Fibroblast of upper back skin (primary cell): ENCODE data around the gene KCNG2.
A peak's percentile ranks its signal among the peaks of the same experiment; 100 is the strongest.

Experiments
- DNase-seq: peaks from one replicate; pipeline ENCODE4 v3.0.0-alpha.2; 2013

The KCNG2 gene

GRCh38 chr18:79786304-79786703 is 11.4 kb upstream of the KCNG2 start:
- DNase-seq, result no peak

DNA sequence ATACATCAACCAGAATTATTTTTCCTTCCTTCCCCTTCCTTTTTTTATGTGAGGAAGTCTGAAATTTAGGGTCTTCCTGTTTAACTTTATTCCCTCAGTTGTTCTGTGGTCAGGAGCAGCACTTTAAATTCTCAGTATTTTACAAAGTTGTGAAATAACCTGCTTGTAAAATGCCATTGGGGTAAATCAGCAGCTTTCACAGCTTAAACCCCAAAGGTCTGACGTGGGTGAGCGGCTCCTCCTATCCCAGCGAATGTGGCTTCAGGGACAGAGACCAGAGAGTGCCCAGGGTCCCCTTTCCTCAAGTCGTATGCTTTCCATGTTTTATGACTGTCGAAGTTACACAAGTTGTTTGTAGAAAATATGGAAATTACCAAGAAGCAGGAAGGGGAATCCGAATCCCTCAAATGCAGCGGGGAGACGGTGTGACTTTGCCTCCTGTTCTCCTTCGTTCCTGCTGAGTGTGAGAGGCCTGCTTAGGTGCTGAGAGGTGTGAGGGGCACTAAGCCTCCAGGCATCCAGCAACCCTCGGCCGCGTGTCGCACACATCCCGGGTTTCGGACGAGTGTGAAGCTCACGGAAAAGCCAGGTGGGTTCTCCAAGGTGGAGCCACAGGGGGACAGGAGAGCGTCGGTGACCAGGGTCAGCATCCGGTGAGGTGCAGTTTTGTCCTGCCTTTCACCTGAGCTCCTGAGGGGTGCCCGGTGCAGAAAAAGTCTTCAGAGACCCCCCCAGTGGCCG is 10.8 kb upstream of the KCNG2 start:
- DNase-seq, result peak; percentile 48

- no peak for DNase-seq
These were observed 10.2 kb upstream of the KCNG2 start for GRCh38 chr18:79787527-79787864.

DNA sequence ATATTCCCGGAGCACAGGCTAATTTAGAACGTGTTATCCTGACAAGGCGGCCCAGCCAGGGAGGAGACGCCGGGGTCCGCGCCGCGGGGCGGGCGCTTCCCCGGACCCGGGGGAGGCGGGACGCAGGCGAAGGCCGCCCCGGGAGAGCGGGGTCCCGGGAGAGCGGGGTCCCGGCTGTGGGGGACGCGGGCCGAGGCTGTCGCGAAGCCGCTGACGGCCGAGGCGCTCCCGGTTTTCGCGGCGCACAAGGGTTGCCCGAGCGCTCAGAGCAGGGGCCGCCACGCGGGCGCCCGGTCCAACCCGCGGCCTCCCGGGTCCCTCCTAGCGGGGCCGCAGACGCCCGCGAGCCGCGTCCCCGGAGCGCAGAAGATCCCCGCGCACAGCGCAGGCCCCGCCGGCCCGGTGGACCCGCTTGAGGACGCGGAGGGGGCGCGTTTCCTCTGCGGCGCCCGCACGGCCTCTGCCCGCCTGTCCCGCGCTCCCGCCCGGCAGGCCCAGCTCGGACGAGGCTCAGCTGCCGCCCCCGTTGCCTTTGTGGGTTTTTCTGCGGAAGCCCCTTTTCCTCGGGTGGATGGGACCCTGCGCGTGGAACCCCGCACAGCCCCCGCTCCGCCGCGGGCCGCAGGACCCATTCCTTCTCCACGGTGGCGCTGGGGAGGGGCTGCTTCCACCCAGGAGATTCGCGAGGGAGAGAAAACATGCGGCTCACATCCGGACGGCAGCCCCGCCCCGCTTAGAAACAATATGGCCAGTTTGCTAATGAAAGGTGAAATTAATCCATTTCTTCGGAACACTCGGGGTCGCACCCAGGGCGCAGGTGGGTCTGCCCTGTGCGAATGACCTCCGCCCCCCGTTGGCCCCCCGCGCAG is 9.6 kb upstream of the KCNG2 start:
- DNase-seq, result peak; percentile 19

DNA sequence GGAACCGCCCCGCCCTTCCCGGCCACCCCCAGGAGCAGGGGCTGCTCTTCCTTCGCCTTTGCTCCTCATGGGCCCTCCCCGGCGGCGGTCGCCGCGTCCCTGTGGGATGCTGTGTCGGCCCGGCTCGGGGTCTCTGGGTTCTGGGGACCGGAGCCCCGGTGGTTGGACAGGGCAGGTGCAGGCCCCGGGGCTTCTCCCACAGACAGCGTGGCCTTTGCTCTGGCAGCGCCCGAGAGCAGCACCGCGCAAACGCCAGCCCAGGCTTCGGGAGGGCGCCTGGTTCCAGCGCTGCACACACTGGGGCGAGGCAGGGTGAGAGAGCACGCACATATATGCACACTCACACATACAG is 9.0 kb upstream of the KCNG2 start:
- DNase-seq, result no peak

DNA sequence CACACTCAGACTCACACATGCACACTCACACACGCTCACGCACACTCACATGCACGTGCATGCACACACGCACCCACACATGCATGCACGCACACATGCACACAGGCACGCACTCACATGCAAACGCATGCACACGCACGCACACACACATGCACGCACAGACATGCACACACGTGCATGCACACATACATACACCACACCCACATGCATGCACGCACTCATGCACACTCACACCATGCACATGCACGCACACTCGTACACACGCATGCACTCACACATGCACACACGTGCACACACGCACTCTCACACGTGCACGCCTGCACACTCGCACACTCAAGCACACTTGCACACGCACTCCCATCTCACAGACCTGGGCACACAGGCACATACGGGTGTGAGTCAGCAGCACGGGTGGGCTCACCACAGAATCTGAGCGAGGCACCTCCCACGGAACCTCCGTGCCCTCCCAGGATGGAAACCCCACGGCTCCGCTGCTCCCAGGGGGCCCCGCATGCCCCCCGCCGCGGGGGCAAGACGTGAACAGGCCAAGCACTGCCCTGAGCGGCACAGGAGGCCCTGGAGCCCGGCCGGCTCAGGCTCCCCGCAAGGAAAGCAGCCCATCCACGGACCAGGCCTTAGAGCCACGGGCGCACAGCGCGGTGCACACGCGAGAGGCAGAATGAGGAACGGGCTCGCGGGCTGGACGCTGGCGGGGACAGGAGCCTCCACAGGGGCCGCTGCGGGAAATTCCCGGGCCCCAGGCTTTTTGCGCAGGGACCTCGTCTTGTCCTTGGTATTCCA is 8.4 kb upstream of the KCNG2 start:
- DNase-seq, result no peak

DNA sequence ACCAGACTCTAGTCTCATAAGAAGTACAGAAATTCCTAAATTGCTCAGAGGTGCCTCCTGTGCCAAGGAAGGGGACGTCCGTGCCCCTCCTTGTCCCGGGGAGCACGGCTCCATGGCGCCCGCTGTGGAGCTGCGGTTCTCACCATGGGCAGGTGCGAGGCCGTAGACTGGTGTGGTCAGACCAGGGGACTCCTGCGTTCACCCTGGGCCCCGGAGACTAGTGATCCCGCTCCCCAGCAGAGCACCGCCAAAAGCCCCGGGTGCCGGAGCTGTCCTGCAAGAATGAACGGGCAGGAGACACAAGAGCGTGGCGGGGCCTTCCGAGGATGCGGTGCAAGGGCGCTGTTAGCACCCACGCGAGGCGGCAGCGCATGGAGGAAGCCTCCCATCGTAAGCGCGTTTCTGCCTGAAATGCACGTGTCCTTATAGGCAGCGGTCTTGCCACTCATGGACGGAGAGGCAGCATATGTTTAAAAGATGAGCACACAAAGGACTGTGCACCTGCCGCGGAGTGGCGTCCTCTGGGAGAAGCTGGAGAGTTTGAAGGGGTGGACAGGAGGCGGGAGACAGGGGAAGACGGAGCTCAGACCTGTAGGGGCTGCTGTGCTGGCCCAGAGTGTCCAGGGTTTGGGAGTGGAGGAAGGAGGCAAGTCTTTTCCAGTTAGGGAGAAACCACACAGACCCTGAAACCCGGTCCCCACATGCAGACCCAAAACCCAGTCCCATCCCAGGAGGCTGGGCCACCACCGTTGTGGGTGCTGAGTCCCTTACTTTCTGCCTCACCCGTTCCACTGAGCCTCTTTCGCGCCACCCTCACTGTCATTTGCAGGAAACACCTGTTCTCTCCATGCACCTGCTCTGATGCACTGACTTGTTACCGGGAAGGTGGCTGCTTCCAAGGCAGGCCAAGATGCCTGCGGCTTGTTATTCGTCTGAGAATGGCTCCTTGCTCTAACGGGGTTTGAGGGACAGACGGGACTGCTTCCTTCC is 7.5 kb upstream of the KCNG2 start:
- DNase-seq, result no peak

- DNase-seq, result peak; percentile 97
These were observed 6.5 kb upstream of the KCNG2 start for GRCh38 chr18:79790996-79791972.

DNA sequence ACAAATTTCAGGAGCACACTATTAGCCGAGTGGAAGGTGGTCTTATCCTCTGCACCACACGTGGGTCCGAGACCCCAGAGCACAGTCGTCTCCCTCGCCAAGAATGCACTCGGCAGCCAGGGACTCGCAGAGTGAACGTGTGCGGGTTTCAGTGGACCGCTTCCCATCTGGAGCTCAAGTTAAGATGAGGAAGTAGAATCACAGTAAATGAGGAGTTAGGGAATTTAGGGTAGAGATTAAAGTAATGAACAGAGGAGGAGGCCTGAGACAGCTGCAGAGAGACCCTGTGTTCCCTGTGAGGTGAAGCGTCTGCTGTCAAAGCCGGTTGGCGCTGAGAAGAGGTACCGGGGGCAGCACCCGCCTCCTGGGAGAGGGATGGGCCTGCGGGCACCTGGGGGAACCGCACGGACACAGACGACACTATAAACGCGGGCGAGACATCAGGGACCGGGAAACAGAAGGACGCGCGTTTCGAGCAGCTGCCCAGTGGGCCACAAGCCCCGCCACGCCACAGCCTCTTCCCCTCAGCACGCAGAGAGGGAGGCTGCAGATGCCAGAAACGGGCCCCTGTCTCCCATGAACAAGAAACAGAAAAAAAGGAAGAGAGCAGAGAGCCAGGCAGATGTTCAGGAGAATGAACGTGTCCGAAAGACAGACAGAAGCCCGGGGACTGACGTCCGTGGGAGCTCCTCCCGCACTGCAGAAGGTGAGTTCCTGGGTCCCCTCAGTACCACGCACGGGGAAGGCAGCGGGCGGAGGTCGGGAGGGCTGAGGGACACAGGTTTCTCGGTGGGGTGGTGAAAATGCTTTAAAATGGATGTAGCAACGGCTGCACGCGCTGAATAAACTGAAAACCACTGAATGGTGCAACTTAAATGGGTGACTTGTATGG is 5.4 kb upstream of the KCNG2 start:
- DNase-seq, result no peak

DNA sequence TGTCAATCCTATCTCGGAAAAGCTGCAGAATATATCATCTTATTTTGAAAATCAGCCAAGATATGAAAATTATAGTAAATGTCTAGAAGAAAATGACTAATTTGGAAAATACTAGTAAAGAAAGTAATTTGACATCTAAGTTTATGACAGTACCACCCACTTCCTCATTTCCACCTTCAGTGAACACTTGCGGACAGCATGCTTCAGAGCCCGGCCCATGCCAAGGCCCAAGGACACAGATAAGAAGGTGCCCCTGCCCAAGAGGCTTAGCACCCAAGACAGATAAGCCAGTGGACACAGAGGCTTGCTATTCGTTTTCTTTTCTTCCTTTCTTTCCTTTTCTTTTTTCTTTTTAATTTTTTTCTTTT is 4.8 kb upstream of the KCNG2 start:
- no peak for DNase-seq

GRCh38 chr18:79794846-79795245 is 2.9 kb upstream of the KCNG2 start:
- no peak for DNase-seq

- DNase-seq, result no peak
These were observed 2.3 kb upstream of the KCNG2 start for GRCh38 chr18:79795446-79795845.

DNA sequence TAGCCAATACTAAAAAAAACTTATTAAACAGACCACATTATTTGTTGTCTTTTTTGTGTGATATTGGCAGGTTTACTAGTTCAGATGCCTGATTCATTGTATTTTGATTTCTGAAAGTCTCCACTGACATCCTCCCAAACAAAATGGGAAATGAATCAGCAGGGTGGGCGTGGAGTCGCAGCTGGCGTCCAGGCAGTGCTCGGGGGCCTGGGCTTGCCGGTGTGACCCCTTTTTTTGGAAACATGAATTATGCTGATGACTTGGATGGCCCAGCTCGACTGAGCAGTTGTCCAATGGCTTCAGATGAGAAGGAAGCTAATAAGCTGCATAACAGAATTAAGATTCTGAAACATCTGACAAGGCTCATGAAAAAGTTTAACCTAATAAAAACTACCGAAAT is 1.7 kb upstream of the KCNG2 start:
- DNase-seq, result no peak

- peak; percentile 6 for DNase-seq
These were observed 970 bp upstream of the KCNG2 start for GRCh38 chr18:79796531-79797405.

- DNase-seq, result no peak
These were observed 734 bp downstream of the KCNG2 start for GRCh38 chr18:79798346-79798998.

DNA sequence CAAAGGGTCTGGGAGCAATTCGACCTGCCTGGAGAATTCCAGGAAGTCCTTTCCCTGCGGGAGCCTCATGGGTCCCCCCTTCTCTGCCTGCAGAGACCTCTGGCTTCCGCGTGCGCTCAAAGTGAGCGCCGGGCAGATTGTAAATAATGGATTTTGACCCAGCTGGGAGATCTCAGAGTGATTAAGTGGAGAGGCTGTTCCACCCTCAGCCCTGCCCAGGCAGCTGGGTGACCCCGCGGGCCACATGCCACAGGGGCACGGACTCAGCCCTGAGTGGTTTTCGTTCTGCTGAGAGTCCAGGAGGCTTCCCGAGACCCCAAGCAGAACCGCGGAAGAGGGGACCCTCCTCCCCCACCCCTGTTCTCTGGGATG is 1.2 kb downstream of the KCNG2 start:
- no peak for DNase-seq

DNA sequence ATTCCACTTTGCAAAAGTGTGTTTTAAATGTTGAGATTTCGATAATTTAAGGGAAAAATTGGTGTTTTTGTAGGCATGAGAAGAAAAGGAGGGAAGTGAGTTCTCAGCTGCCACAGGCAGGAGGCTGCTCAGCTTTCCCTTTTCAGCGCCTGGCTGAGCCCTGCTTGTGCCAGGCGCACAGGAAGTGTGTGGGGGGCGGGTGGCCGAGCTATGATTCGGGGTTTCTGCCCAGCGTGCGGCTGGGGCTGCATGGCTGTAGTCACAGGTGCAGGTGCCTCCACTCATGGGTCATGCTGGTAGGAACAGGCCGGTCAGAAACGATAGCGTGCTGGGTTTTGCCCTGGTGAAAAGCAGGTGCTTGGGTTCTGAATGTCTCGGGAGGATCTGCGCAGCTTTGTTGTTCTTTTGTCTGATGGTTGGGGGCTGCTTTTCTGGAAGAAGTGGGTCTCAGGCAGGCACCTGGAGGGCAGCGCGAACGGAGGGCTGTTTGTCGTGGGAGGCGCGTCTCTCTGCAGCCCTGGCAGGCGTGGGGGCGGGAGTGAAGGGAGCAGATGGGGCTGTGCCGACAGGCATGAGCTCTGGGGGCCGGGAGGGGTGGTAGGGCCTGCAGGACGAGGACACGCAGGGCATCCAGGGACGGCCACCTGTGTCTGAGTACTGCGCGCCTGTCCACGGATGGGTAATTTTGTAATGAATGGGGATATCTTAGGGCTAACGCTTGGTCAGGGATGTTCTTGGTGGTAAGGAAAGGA is 2.1 kb downstream of the KCNG2 start:
- no peak for DNase-seq
